ENCODE measurements around the gene ZNF750.

GRCh38 chr17:82799591-82799990, 40.2 kb downstream of the ZNF750 start:
- TF ChIP-seq, protein P1, sequence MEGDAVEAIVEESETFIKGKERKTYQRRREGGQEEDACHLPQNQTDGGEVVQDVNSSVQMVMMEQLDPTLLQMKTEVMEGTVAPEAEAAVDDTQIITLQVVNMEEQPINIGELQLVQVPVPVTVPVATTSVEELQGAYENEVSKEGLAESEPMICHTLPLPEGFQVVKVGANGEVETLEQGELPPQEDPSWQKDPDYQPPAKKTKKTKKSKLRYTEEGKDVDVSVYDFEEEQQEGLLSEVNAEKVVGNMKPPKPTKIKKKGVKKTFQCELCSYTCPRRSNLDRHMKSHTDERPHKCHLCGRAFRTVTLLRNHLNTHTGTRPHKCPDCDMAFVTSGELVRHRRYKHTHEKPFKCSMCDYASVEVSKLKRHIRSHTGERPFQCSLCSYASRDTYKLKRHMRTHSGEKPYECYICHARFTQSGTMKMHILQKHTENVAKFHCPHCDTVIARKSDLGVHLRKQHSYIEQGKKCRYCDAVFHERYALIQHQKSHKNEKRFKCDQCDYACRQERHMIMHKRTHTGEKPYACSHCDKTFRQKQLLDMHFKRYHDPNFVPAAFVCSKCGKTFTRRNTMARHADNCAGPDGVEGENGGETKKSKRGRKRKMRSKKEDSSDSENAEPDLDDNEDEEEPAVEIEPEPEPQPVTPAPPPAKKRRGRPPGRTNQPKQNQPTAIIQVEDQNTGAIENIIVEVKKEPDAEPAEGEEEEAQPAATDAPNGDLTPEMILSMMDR (IDR thresholded peaks at IDR 0.05): no peak
- TF ChIP-seq POLR2A (IDR thresholded peaks at IDR 0.05): no peak

All from transverse colon (tissue), 3 donors.